Measurements from ENCODE around the gene ZFYVE28. TPM values are rescaled to one million over a fixed set of nuclear protein-coding genes. Genes with fewer than 3 reads are reported as not detected.

ZFYVE28 gene
- total RNA-seq, 2 experiments from 2014 or later, result 6.1 to 6.3 TPM

DNA sequence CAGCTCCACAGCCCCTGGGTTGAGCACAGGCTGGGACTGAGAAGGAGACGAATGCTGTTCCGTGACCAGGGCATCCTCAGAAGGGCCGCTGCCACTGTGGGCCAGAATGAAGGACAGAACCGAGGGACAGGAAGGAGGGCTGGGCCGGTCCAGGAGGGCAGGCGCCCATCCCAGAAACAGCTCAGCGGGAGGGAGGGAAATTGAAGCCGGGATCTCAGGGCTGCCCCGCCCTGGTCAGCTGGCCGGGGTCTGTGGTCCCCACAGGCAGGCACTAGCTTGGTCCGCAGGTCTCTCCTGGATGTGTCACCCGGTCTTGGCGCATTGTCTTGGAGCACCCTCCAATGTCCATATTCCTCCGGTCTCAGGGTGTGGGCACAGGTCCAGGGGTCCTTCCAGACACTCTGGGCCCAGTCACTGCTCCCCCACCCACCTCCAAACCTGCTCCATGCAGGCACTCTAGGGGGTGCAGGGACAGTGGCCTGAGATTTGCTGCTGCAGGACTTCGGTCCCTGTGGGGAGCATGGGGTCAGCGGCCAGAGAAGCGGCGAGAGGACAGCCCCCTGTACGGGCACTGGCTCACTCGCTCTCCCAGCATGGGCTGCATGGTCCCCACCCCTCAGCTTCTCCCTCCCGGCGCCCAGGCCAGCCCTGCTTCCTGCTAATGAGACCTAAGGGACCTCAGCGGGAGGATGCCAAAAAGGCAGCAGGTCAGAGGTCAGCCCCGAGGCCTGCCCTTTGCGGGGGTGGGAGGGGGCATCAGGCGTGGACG lies 132.6 kb downstream of the ZFYVE28 start:
- no peak for ATAC-seq
- Mint-ChIP-seq H3K4me3 (no peak overlapping the region), H3K27ac (peak overlapping the region; percentile 39), H3K36me3 (ENCODE audit: low read depth) (no peaks in the 10 kb centered on the region), H3K4me1 (ENCODE audit: low read depth) (peaks cover 50% of the 10 kb centered on the region), H3K9me3 (ENCODE audit: insufficient read depth) (no peaks in the 10 kb centered on the region), H3K27me3 (ENCODE audit: low read depth) (no peaks in the 10 kb centered on the region)
- DNase-seq, result no peak
- ChIA-PET CTCF (interaction anchor here (1.1 kb wide), 1 partner anchor 127 kb away, joined by 4 read pairs; no protein-coding TSS in a partner anchor), POLR2A (no interaction called here)

- POLR2A ChIA-PET, result no interaction called here
- H3K27ac Mint-ChIP-seq, result peak overlapping the region; percentile 39
- H3K4me1 Mint-ChIP-seq (ENCODE audit: low read depth), result peaks cover 47% of the 10 kb centered on the region
- no peaks in the 10 kb centered on the region for H3K9me3 Mint-ChIP-seq (ENCODE audit: insufficient read depth)
- CTCF ChIA-PET, result interaction anchor here (1.1 kb wide), 1 partner anchor 128 kb away, joined by 4 read pairs; no protein-coding TSS in a partner anchor
- DNase-seq (no peak), ATAC-seq (no peak)
- H3K27me3 Mint-ChIP-seq (ENCODE audit: low read depth), result no peaks in the 10 kb centered on the region
- H3K36me3 Mint-ChIP-seq (ENCODE audit: low read depth), result no peaks in the 10 kb centered on the region
- H3K4me3 Mint-ChIP-seq, result no peak overlapping the region
Observed at GRCh38 chr4:2284934-2285612, 133.4 kb downstream of the ZFYVE28 start.

DNA sequence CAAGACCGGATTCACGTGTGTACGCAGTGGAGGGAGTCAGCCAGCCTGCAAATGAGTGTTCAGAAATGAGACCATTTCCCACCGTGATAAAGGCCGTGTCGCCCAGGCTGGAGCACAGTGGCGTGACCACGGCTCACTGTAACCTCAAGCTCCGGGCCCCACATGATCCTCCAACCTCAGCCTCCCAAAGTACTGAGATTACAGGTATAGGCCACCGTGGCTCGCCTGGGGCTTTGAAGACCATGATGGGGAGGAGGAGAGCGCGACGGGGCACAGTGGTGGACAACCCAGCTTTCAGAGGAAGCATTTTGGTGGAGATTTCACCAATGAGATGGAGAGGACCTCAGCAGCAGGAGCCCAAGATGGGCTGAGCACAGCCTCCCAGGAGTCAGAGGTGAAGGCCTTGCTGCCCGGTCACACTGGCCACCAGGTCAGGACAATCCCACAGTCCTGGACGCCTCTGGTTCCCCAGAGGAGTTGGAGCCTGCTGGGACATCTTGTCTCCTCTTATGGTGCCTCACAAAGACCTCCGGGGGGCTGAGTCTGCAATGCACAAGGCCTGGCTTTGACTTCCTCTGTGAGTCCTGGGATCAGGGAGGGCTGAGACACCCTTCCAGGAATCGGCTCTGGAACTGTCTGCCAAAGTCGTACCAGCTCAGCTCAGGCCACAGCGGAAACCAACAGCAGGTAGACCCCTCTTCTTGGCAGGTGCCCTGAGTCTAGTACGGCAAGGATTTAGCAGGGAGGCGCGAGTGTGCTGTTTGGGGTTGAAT lies 134.1 kb downstream of the ZFYVE28 start:
- Mint-ChIP-seq H3K9me3 (ENCODE audit: insufficient read depth) (no peaks in the 10 kb centered on the region), H3K4me1 (ENCODE audit: low read depth) (peaks cover 42% of the 10 kb centered on the region), H3K36me3 (ENCODE audit: low read depth) (no peaks in the 10 kb centered on the region), H3K27me3 (ENCODE audit: low read depth) (no peaks in the 10 kb centered on the region), H3K4me3 (no peak overlapping the region), H3K27ac (peak overlapping the region; percentile 30)
- ATAC-seq (no peak), DNase-seq (no peak)
- CTCF ChIA-PET, result interaction anchor here (1.0 to 1.1 kb wide), 2 partner anchors 128 to 135 kb away, joined by 3 to 4 read pairs; partner anchors contain the start of gene CFAP99
- POLR2A ChIA-PET, result interaction anchor here (0.6 kb wide), 1 partner anchor 364 kb away, joined by 3 read pairs; no protein-coding TSS in a partner anchor

GRCh38 chr4:2283199-2283711 lies 135.2 kb downstream of the ZFYVE28 start:
- ChIA-PET CTCF (interaction anchor here (1.0 kb wide), 1 partner anchor 136 kb away, joined by 3 read pairs; the partner anchor contains the start of gene CFAP99), POLR2A (interaction anchor here (2.5 kb wide), 1 partner anchor 42 kb away, joined by 15 read pairs; the partner anchor contains the start of genes HAUS3 and POLN)
- Mint-ChIP-seq H3K4me1 (ENCODE audit: low read depth) (peaks cover 42% of the 10 kb centered on the region), H3K27me3 (ENCODE audit: low read depth) (no peaks in the 10 kb centered on the region), H3K27ac (peak overlapping the region; percentile 24), H3K36me3 (ENCODE audit: low read depth) (no peaks in the 10 kb centered on the region), H3K4me3 (no peak overlapping the region), H3K9me3 (ENCODE audit: insufficient read depth) (no peaks in the 10 kb centered on the region)
- no peak for DNase-seq
- ATAC-seq, result no peak

GRCh38 chr4:2281575-2282343 lies 136.7 kb downstream of the ZFYVE28 start:
- ChIA-PET CTCF (interaction anchor here (0.7 to 1.8 kb wide), 9 partner anchors 8 to 131 kb away, joined by 3 to 7 read pairs (median 5); partner anchors contain the start of genes HAUS3, MXD4 and POLN), POLR2A (interaction anchor here (0.6 to 2.5 kb wide), 9 partner anchors 9 to 187 kb away, joined by 3 to 15 read pairs (median 4); partner anchors contain the start of genes HAUS3, MXD4, POLN and RNF4)
- Mint-ChIP-seq H3K9me3 (ENCODE audit: insufficient read depth) (no peaks in the 10 kb centered on the region), H3K36me3 (ENCODE audit: low read depth) (no peaks in the 10 kb centered on the region), H3K27me3 (ENCODE audit: low read depth) (no peaks in the 10 kb centered on the region), H3K4me3 (peak overlapping the region; percentile 45), H3K4me1 (ENCODE audit: low read depth) (peaks cover 42% of the 10 kb centered on the region), H3K27ac (peak overlapping the region; percentile 95)
- ATAC-seq, result peak; percentile 95
- peak; percentile 87 for DNase-seq

DNA sequence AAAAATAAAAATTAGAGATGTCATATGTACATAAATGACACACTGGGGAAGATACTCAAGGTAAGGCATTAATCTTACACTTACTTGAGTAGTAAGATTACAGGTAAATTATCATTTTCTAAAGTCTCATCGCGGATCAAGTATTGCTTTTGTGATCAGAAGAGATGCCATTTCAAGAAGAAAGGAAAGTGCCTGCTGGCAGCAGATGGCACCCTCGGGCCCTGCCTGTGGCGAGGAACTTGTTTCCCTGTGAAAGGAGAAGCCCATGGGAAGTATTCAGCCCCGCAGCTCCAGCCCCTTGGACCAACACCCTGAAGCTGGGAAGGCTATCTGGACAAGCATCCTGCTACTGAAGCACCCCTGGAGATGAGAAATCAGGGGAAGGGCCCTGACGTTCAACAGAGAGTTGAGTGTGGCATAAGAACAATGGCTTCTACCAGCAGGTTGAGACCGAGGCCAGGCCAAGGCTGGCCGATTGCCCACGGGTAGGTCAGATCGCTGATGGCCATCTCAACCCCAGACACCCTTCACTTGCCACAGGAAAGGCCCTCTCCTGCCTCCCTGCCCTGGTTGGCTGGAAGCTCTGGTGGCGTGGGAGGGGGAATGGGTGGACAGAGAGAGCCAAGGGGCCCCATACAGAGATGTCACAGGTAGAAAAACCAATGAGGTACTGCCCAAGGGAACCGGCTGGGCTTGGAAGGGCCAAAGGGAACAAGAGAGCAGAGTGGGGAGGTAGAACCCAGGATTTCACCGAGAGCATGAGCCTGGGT lies 137.7 kb downstream of the ZFYVE28 start:
- Mint-ChIP-seq H3K9me3 (ENCODE audit: insufficient read depth) (no peaks in the 10 kb centered on the region), H3K4me1 (ENCODE audit: low read depth) (peaks cover 39% of the 10 kb centered on the region), H3K27ac (peak overlapping the region; percentile 95), H3K36me3 (ENCODE audit: low read depth) (no peaks in the 10 kb centered on the region), H3K27me3 (ENCODE audit: low read depth) (no peaks in the 10 kb centered on the region), H3K4me3 (no peak overlapping the region)
- ChIA-PET POLR2A (no interaction called here), CTCF (interaction anchor here (0.9 to 1.8 kb wide), 4 partner anchors 10 to 132 kb away, joined by 3 to 7 read pairs (median 4); partner anchors contain the start of genes HAUS3, MXD4 and POLN)
- DNase-seq (no peak), ATAC-seq (no peak)

- POLR2A ChIA-PET, result no interaction called here
- H3K9me3 Mint-ChIP-seq (ENCODE audit: insufficient read depth), result no peaks in the 10 kb centered on the region
- DNase-seq (no peak), ATAC-seq (no peak)
- CTCF ChIA-PET, result no interaction called here
- no peak overlapping the region for H3K27ac Mint-ChIP-seq
- peaks cover 24% of the 10 kb centered on the region for H3K4me1 Mint-ChIP-seq (ENCODE audit: low read depth)
- H3K36me3 Mint-ChIP-seq (ENCODE audit: low read depth), result no peaks in the 10 kb centered on the region
- H3K4me3 Mint-ChIP-seq, result no peak overlapping the region
- no peaks in the 10 kb centered on the region for H3K27me3 Mint-ChIP-seq (ENCODE audit: low read depth)
Observed at GRCh38 chr4:2277956-2278355, 140.5 kb downstream of the ZFYVE28 start.

DNA sequence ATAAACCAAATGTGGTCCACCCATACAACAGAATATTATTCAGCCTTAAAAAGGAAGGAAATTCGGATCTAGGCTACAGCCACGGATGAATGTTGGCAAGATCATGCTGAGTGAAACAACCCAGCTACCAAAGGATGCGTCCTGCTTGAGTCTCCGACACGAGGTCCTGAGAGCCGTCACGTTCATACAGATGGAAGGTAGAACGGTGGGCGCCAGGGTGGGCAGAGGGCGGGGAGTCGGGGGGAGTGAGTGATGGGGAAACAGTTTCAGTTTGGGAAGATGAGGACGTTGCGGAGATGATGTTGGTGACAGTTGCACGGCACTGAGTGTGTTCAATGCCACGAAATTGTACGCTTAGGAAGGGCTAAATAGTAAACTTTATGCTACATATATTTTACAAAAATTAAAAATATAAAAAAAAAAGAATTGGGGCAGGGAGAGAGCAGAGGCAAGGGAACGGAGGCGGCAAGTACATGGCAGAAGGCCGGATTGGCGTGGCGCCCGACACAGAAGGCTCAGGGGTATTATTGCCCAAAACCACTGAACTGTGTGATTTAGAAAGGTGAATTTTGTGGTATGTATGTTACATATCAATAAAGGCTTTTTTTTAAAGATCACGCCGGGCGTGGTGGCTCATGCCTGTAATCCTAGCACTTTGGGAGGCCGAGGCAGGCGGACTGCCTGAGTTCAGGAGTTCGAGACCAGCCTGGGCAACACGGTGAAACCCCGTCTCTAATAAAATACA lies 141.7 kb downstream of the ZFYVE28 start:
- Mint-ChIP-seq H3K27me3 (ENCODE audit: low read depth) (no peaks in the 10 kb centered on the region), H3K9me3 (ENCODE audit: insufficient read depth) (no peaks in the 10 kb centered on the region), H3K27ac (no peak overlapping the region), H3K36me3 (ENCODE audit: low read depth) (no peaks in the 10 kb centered on the region), H3K4me3 (no peak overlapping the region), H3K4me1 (ENCODE audit: low read depth) (peaks cover 13% of the 10 kb centered on the region)
- DNase-seq (no peak), ATAC-seq (no peak)
- CTCF ChIA-PET, result no interaction called here
- POLR2A ChIA-PET, result no interaction called here

DNA sequence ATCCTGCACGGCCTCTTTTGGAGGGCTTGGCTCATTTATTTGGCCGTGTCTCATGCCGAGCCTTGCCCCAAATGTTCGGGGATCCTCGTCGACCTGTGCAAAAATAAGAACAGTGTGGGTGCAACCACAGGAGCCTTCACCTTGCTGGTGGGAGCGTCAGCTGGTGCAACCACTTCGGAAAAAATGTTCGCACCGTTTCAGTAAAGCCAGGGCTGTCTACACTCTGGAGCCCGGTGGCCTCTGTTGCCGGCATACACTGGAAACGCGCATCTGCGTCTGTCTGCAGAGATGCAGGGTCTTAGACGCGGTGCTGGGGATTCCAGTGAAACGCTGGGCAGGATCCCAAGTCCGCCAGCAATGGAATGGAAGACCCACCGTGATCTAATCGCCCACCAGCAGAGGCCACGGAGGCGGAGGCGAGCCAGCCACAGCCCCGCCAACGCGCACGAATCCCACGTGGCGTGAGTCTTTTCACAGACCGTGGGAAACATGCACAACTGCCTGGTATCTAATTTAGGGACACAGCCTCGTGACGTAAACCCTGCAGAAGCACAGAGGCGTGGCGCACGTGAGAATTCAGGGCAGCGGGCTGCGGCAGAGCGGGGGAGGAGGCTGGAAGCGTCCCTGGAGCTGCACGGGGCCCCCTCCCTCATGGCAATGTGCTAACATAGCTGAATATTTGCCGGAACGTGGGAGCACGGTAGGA lies 142.7 kb downstream of the ZFYVE28 start:
- H3K36me3 Mint-ChIP-seq (ENCODE audit: low read depth), result no peaks in the 10 kb centered on the region
- no peaks in the 10 kb centered on the region for H3K27me3 Mint-ChIP-seq (ENCODE audit: low read depth)
- ChIA-PET POLR2A (no interaction called here), CTCF (no interaction called here)
- no peak overlapping the region for H3K4me3 Mint-ChIP-seq
- H3K9me3 Mint-ChIP-seq (ENCODE audit: insufficient read depth), result no peaks in the 10 kb centered on the region
- ATAC-seq (no peak), DNase-seq (no peak)
- H3K27ac Mint-ChIP-seq, result no peak overlapping the region
- peaks cover 3% of the 10 kb centered on the region for H3K4me1 Mint-ChIP-seq (ENCODE audit: low read depth)

All from activated CD8-positive, alpha-beta T cell treated with anti-CD3 and anti-CD28 coated beads, Interleukin-2, amount 10 ng/mL, durations not matched to agents 7 days and 5 days (primary cell).